Left lung (tissue), 10 donors: Measurements from ENCODE around the gene DDAH1. TPM values are rescaled to one million over a fixed set of nuclear protein-coding genes. Genes with fewer than 3 reads are reported as not detected.

Experiments
- ATAC-seq: fragments of 200-7000 bp; cut with Tn5 transposase; one replicate; pipeline ENCODE4 v1.9.1; 2020; ENCODE audit warnings: moderate library complexity
- DNase-seq, 4 donors: peaks; one replicate each; pipeline ENCODE4 v3.0.0-alpha.2; 2013 to 2020
- H3K27ac ChIP-seq, 2 donors: fragments of 200-600 bp; sonication (generic) in 1 of 2; one replicate each; pipeline versions ENCODE4 v1.5.0 to v1.8.0; 2020 to 2021
- H3K27me3 ChIP-seq, 2 donors: fragments of 200-600 bp; sonication (generic) in 1 of 2; one replicate each; pipeline versions ENCODE4 v1.5.0 to v1.8.0; 2020 to 2021
- H3K36me3 ChIP-seq, 2 donors: fragments of 200-600 bp; sonication (generic) in 1 of 2; one replicate each; pipeline versions ENCODE4 v1.5.0 to v1.8.0; 2020 to 2021
- H3K4me1 ChIP-seq, 2 donors: fragments of 200-600 bp; one replicate each; pipeline ENCODE4 v1.8.0; 2021
- H3K4me3 ChIP-seq, 2 donors: fragments of 200-600 bp; sonication (generic) in 1 of 2; one replicate each; pipeline versions ENCODE4 v1.5.0 to v1.8.0; 2020 to 2021; ENCODE audit warnings: mild to moderate bottlenecking in 1 of 2
- H3K9me3 ChIP-seq, 2 donors: fragments of 200-600 bp; sonication (generic) in 1 of 2; one replicate each; pipeline versions ENCODE4 v1.5.0 to v1.8.0; 2020 to 2021
- intact Hi-C, 2 donors: fragments of 100-400 bp; cut with DNase I; formaldehyde crosslinking; loops; one replicate each; pipeline versions ENCODE4 v1.11.2 to v1.14.2; 2022
- polyA plus RNA-seq, 6 donors: library from polyadenylated mRNA; unstranded; fragments of 120-200 nt; gene quantifications; one replicate each; pipeline ENCODE4 v1.2.1, GENCODE V29; 2013; ENCODE audit not compliant: insufficient read length in 6 of 6
- total RNA-seq, 2 donors: library from RNA; stranded (reverse); fragmentation: NEBNext Ultra II Directional; extraction: Animal tissue kit (Norgen Biotek cat#: 25700); gene quantifications; one replicate each; pipeline ENCODE4 v1.2.1, GENCODE V29; 2021
- TF ChIP-seq, protein P1 (sequence below), 2 donors: fragments of 200-600 bp; sonication (generic) in 1 of 2; IDR thresholded peaks; one replicate each; pipeline versions ENCODE4 v1.5.0 to v1.8.0; 2021; ENCODE audit warnings: antibody characterized with exemption in 2 of 2
- donor health status: DM: no; HTN: yes; CAD: no.
- donor health status: DM: no; HTN: no; CAD: no.

DDAH1 gene
- total and polyA plus RNA-seq, 8 donors: 71.5 to 121 (median 89.8) TPM

DNA sequence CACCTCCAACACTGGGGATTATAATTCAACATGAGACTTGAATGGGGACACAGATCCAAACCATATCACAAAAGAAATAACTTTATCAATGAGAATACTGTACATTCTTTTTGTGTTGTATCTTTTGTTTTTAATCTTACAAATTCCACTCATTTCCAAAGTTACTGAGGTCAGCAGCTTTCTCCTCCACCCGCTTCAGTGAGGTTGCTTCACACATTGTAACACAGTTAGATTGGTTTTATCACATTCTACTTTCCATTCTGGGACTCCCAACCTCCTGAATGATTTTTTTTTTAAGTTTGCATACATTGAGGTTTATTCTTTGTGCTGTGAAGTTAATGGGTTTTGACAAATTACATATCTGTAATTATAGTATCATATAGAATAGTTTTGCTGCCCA is 43.8 kb downstream of the DDAH1 start:
- TF ChIP-seq, protein P1, sequence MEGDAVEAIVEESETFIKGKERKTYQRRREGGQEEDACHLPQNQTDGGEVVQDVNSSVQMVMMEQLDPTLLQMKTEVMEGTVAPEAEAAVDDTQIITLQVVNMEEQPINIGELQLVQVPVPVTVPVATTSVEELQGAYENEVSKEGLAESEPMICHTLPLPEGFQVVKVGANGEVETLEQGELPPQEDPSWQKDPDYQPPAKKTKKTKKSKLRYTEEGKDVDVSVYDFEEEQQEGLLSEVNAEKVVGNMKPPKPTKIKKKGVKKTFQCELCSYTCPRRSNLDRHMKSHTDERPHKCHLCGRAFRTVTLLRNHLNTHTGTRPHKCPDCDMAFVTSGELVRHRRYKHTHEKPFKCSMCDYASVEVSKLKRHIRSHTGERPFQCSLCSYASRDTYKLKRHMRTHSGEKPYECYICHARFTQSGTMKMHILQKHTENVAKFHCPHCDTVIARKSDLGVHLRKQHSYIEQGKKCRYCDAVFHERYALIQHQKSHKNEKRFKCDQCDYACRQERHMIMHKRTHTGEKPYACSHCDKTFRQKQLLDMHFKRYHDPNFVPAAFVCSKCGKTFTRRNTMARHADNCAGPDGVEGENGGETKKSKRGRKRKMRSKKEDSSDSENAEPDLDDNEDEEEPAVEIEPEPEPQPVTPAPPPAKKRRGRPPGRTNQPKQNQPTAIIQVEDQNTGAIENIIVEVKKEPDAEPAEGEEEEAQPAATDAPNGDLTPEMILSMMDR (IDR thresholded peaks at IDR 0.05): no peak
- no peak overlapping the region for H3K27ac ChIP-seq
- ATAC-seq: no peak
- peaks cover 0 to 17% of the 10 kb centered on the region in 2 donors for H3K9me3 ChIP-seq
- no peaks in the 10 kb centered on the region for H3K27me3 ChIP-seq
- intact Hi-C loops: no loop called here
- DNase-seq: no peak
- no peaks in the 10 kb centered on the region for H3K4me1 ChIP-seq
- H3K4me3 ChIP-seq: no peak overlapping the region
- no peaks in the 10 kb centered on the region for H3K36me3 ChIP-seq

DNA sequence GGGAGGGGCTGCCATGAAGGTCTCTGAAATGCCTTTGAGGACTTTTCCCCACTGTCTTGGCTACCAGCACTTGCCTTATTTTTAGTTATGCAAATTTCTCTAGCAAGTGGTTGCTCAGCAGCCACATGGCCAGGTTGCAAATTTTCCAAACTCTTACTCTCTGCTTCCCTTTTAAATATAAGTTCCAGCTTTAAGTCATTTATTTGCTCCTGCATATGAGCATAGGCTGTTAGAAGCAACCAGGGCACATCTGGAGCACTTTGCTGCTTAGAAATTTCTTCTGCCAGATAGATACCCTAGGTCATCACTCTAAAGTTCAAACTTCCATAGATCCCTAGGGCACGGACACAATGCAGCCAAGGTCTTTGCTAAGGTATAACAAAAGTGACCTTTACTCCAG is 44.8 kb downstream of the DDAH1 start:
- ATAC-seq: no peak
- Histone ChIP-seq H3K4me3 (no peak overlapping the region), H3K4me1 (no peaks in the 10 kb centered on the region), H3K9me3 (peaks cover 0 to 17% of the 10 kb centered on the region in 2 donors), H3K27ac (no peak overlapping the region), H3K36me3 (no peaks in the 10 kb centered on the region), H3K27me3 (no peaks in the 10 kb centered on the region)
- TF ChIP-seq, protein P1 (IDR thresholded peaks at IDR 0.05): no peak
- DNase-seq: no peak
- intact Hi-C loops: no loop called here

DNA sequence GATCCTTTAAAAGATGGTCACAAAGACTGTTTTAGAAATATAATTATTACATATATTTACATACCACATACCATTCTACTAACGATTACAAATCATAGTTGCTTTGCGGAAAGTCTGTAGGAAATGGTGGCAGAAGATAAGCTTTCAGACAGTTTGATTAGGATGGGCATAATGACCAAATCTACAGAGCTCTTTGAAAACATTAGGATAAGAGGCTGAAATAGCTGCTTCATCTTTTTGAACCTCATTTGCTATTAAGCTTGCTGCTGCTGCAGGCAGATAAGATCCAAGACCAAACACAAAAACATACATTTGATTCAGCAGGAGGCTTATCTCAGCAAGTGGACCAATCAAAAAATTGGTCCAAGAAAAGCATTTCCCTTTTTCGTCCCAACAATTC is 47.1 kb downstream of the DDAH1 start:
- ATAC-seq (no peak), DNase-seq (no peak)
- TF ChIP-seq, protein P1 (IDR thresholded peaks at IDR 0.05): no peak
- no peaks in the 10 kb centered on the region for H3K4me1 ChIP-seq
- no peaks in the 10 kb centered on the region for H3K36me3 ChIP-seq
- H3K27me3 ChIP-seq: no peaks in the 10 kb centered on the region
- intact Hi-C loops: no loop called here
- peaks cover 0 to 17% of the 10 kb centered on the region in 2 donors for H3K9me3 ChIP-seq
- H3K4me3 ChIP-seq: no peak overlapping the region
- H3K27ac ChIP-seq: no peak overlapping the region

DNA sequence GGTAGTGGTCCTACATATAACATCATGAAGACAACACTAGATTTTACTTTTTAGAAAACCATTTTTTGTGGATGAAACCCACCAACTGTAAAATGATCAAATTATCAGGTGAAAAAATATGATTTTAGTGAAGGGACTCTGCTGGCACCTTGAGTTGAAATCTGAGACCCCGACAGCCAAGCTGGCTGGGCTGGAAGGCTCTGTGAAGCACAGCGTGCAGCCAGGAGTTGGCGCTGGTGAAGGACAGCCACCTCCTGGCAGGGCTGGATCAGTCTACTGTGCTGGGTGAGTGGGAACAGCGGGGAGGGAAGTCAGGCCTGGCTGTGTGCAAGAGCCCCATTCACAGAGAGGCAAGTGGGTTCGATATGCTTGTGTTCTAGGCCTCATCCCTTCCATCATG is 47.9 kb downstream of the DDAH1 start:
- ATAC-seq (no peak), DNase-seq (peak in 1 of 4 donors; percentile 50)
- intact Hi-C loops: no loop called here
- H3K27me3 ChIP-seq: no peaks in the 10 kb centered on the region
- H3K4me1 ChIP-seq: no peaks in the 10 kb centered on the region
- H3K9me3 ChIP-seq: peaks cover 0 to 17% of the 10 kb centered on the region in 2 donors
- TF ChIP-seq, protein P1 (IDR thresholded peaks at IDR 0.05): no peak
- H3K27ac ChIP-seq: no peak overlapping the region
- H3K36me3 ChIP-seq: no peaks in the 10 kb centered on the region
- H3K4me3 ChIP-seq: no peak overlapping the region

DNA sequence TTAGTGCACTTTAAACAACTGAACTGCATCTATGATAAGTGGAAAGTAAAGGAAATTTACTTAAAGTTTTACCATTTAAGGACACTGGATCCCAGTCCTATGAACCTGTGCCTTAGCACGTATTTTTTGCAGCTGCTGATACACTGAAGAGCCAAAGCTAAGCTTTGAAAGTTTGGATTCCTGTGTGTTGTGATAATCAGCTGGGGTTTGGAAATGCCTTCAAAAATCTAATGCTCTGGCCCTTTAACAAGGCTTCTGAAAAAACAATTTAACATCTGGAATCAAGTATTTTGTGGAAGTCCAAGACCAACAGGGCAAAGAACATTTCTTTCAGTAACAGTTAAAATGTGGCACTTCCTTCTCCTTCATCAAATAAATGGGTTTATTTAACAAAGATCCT is 51.8 kb downstream of the DDAH1 start:
- H3K4me3 ChIP-seq: no peak overlapping the region
- intact Hi-C loops: no loop called here
- ATAC-seq (no peak), DNase-seq (no peak)
- no peak overlapping the region for H3K27ac ChIP-seq
- H3K27me3 ChIP-seq: no peaks in the 10 kb centered on the region
- no peaks in the 10 kb centered on the region for H3K9me3 ChIP-seq
- H3K36me3 ChIP-seq: no peaks in the 10 kb centered on the region
- TF ChIP-seq, protein P1 (IDR thresholded peaks at IDR 0.05): no peak
- peaks cover 0 to under 1% of the 10 kb centered on the region in 2 donors for H3K4me1 ChIP-seq
